PC-9 (cell line): ENCODE measurements around the gene MAP4K4.

Experiments used
- EZH2 ChIP-seq: fragments of 200-600 bp; sonication (generic); IDR thresholded peaks from 2 replicates; pipeline ENCODE4 v1.8.0; 2017; ENCODE audit warnings: antibody characterized with exemption, low read depth
- TF ChIP-seq, protein P1 (sequence below): fragments of 200-600 bp; sonication (generic); conservative IDR thresholded peaks from 2 replicates; pipeline ENCODE4 v1.6.1; 2017; ENCODE audit warnings: mixed run types, antibody characterized with exemption, mild to moderate bottlenecking, moderate library complexity

DNA sequence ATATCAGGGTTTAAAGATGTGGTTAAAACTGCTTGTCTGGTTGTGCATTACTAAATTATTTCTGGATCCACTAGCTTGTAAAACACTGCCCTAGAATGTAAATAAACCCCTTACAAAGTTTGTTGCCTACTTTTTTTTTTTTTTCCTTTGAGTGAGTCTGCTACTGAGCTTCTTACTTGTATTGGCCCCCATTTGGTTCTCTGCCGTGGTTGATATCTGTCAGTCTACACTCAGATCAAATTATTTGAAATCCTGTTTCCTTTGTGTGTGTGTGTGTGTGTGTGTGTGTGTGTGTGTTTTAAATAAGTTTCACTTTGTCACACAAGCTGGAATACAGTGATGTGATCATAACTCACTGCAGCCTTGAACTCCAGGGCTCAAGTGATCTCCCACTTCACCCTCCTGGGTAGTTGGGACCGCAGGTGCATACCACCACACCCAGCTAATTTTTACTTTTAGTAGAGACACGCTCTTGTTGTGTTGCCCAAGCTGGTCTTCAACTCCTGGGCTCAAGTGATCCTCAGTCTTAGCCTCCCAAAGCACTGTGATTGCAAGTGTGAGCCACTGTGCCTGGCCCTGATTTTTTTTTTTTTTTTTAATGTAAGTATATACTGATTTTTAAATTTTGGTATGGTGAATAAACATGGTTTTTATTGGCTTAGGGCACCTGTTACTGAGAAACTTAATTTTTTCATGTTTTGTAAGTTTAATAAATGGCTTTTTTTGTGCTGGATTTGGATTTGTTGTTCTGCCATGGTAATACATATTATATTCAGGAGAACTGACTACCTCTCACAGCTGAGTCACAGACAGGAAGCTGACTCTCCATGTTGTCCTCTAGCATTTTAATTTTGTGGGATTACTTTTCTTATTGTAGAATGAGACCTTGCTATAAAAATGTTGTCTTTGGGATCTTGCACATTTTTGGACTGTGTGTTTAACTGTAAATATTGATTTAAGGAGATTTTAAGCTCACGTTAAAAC lies 48.5 kb downstream of the MAP4K4 start:
- TF ChIP-seq, protein P1, sequence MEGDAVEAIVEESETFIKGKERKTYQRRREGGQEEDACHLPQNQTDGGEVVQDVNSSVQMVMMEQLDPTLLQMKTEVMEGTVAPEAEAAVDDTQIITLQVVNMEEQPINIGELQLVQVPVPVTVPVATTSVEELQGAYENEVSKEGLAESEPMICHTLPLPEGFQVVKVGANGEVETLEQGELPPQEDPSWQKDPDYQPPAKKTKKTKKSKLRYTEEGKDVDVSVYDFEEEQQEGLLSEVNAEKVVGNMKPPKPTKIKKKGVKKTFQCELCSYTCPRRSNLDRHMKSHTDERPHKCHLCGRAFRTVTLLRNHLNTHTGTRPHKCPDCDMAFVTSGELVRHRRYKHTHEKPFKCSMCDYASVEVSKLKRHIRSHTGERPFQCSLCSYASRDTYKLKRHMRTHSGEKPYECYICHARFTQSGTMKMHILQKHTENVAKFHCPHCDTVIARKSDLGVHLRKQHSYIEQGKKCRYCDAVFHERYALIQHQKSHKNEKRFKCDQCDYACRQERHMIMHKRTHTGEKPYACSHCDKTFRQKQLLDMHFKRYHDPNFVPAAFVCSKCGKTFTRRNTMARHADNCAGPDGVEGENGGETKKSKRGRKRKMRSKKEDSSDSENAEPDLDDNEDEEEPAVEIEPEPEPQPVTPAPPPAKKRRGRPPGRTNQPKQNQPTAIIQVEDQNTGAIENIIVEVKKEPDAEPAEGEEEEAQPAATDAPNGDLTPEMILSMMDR: no peak
- TF ChIP-seq EZH2: no peak
